SH-SY5Y (cell line): ENCODE measurements around the gene F2RL3.

Experiments used
- GATA2 ChIP-seq: IDR thresholded peaks from 2 replicates; pipeline ENCODE4 v1.6.1; 2011; ENCODE audit warnings: mild to moderate bottlenecking, low read depth, low read length
- GATA3 ChIP-seq: IDR thresholded peaks from 2 replicates; pipeline ENCODE4 v1.6.1; 2011; ENCODE audit warnings: low read depth, mild to moderate bottlenecking, low read length, moderate library complexity

DNA sequence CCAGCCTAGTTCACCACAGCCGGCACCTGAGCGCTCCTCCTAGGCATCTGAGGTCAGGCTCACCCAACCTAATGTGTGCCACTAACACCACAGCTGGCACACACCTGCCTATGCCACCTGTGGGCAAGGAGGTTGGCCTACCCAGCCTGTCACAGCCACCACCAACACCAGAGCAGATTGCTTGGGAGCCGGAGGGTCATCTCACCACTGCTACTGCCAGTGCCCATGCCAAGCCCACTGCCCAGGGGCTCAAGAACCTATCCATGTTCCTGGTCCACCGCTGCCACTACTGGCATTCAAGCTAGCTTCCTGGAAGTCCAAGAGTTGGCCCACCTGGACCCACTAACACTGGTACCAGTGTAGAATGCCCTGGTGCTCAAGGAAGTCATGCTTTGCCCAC lies 42.5 kb downstream of the F2RL3 start:
- TF ChIP-seq GATA3 (no peak), GATA2 (no peak)
